H9 (cell line): ENCODE measurements around the gene ELP6. TPM values are rescaled to one million over a fixed set of nuclear protein-coding genes. Genes with fewer than 3 reads are reported as not detected.

Source experiments
- DNase-seq: peaks from one replicate; pipeline ENCODE4 v3.0.0-alpha.2; 2017
- H2AFZ ChIP-seq: one replicate; pipeline ENCODE4 v1.6.1; 2013; ENCODE audit warnings: mild to moderate bottlenecking, low read length, control low read depth, moderate library complexity
- H2AK5ac ChIP-seq: 2 replicates; pipeline ENCODE4 v1.6.1; 2013; ENCODE audit warnings: low read length, control low read depth, mixed read lengths; ENCODE audit not compliant: insufficient read length
- H2BK120ac ChIP-seq: one replicate; pipeline ENCODE4 v1.6.1; 2013; ENCODE audit warnings: low read depth, mild to moderate bottlenecking, low read length, control low read depth, inconsistent platforms; ENCODE audit not compliant: poor library complexity, severe bottlenecking
- H2BK12ac ChIP-seq: 2 replicates; pipeline ENCODE4 v1.6.1; 2013; ENCODE audit warnings: low read length, control low read depth, mixed read lengths, low read depth; ENCODE audit not compliant: insufficient read length
- H2BK15ac ChIP-seq: 2 replicates; pipeline ENCODE4 v1.6.1; 2013; ENCODE audit warnings: low read depth, low read length, control low read depth
- H2BK20ac ChIP-seq: one replicate; pipeline ENCODE4 v1.6.1; 2013; ENCODE audit warnings: low read depth, mild to moderate bottlenecking, low read length, control low read depth, inconsistent platforms; ENCODE audit not compliant: poor library complexity, severe bottlenecking
- H2BK5ac ChIP-seq: 2 replicates; pipeline ENCODE4 v1.6.1; 2013; ENCODE audit warnings: low read length, control low read depth, mixed read lengths; ENCODE audit not compliant: insufficient read length
- H3K14ac ChIP-seq: 2 replicates; pipeline ENCODE4 v1.6.1; 2013; ENCODE audit warnings: low read length, control low read depth; ENCODE audit not compliant: insufficient read depth
- H3K18ac ChIP-seq: 2 replicates; pipeline ENCODE4 v1.6.1; 2013; ENCODE audit warnings: low read depth, mild to moderate bottlenecking, mixed read lengths, low read length, control low read depth; ENCODE audit not compliant: insufficient read length
- H3K23ac ChIP-seq: 2 replicates; pipeline ENCODE4 v1.6.1; 2013; ENCODE audit warnings: low read length, control low read depth, mixed read lengths, low read depth; ENCODE audit not compliant: insufficient read length
- H3K23me2 ChIP-seq: 2 replicates; pipeline ENCODE4 v1.6.1; 2013; ENCODE audit warnings: low read depth, mild to moderate bottlenecking, mixed read lengths, low read length, control low read depth; ENCODE audit not compliant: insufficient read length, poor library complexity, severe bottlenecking
- H3K27ac ChIP-seq: 2 replicates; pipeline ENCODE4 v1.5.1; 2013; ENCODE audit warnings: low read length, control low read depth, mixed read lengths, low read depth; ENCODE audit not compliant: insufficient read length
- H3K27me3 ChIP-seq: 2 replicates; pipeline ENCODE4 v1.6.1; 2013; ENCODE audit warnings: low read length, control low read depth, inconsistent platforms; ENCODE audit not compliant: insufficient read depth
- H3K4ac ChIP-seq: 2 replicates; pipeline ENCODE4 v1.6.1; 2013; ENCODE audit warnings: low read depth, mild to moderate bottlenecking, control low read depth, inconsistent platforms, low read length, moderate library complexity
- H3K4me1 ChIP-seq: 2 replicates; pipeline ENCODE4 v1.6.1; 2013; ENCODE audit warnings: low read length, control low read depth, inconsistent platforms; ENCODE audit not compliant: insufficient read depth
- H3K4me2 ChIP-seq: 2 replicates; pipeline ENCODE4 v1.6.1; 2013; ENCODE audit warnings: low read length, control low read depth, mixed read lengths; ENCODE audit not compliant: insufficient read length, insufficient read depth
- H3K56ac ChIP-seq: 2 replicates; pipeline ENCODE4 v1.6.1; 2013; ENCODE audit warnings: low read depth, mild to moderate bottlenecking, mixed read lengths, low read length, control low read depth; ENCODE audit not compliant: insufficient read length
- H3K79me1 ChIP-seq: 2 replicates; pipeline ENCODE4 v1.6.1; 2013; ENCODE audit warnings: low read depth, mild to moderate bottlenecking, moderate library complexity, low read length, control low read depth, inconsistent platforms; ENCODE audit not compliant: insufficient read depth, poor library complexity, severe bottlenecking
- H3K79me2 ChIP-seq: 2 replicates; pipeline ENCODE4 v1.6.1; 2013; ENCODE audit warnings: low read length, control low read depth, inconsistent platforms; ENCODE audit not compliant: insufficient read depth
- H3K9ac ChIP-seq: 2 replicates; pipeline ENCODE4 v1.6.1; 2013; ENCODE audit warnings: low read length, control low read depth, mixed read lengths; ENCODE audit not compliant: insufficient read length; ENCODE audit errors: extremely low read depth
- H3K9me3 ChIP-seq: one replicate; pipeline ENCODE4 v1.6.1; 2013; ENCODE audit warnings: low read depth, low read length, inconsistent platforms; ENCODE audit not compliant: control insufficient read depth
- H3T11ph ChIP-seq: one replicate; pipeline ENCODE4 v1.6.1; 2013; ENCODE audit warnings: mild to moderate bottlenecking, low read length, control low read depth, inconsistent platforms
- H4K20me1 ChIP-seq: one replicate; pipeline ENCODE4 v1.6.1; 2013; ENCODE audit not compliant: control insufficient read depth, insufficient read length, insufficient read depth
- H4K5ac ChIP-seq: 2 replicates; pipeline ENCODE4 v1.6.1; 2013; ENCODE audit warnings: low read depth, mild to moderate bottlenecking, mixed read lengths, low read length, control low read depth; ENCODE audit not compliant: insufficient read length
- H4K8ac ChIP-seq: replicated peaks from 2 replicates; pipeline ENCODE4 v1.6.1; 2013; ENCODE audit warnings: low read length, control low read depth, mixed read lengths, low read depth; ENCODE audit not compliant: insufficient read length
- H4K91ac ChIP-seq: 2 replicates; pipeline ENCODE4 v1.6.1; 2013; ENCODE audit warnings: low read depth, mild to moderate bottlenecking, moderate library complexity, mixed read lengths, low read length, control low read depth; ENCODE audit not compliant: insufficient read length
- H3K27ac Mint-ChIP-seq, 3 experiments: 2 replicates in 2 of 3; 3 replicates in 1 of 3; pipeline ENCODE4 v1.8.0; 2020 to 2021; ENCODE audit warnings: mixed read lengths in 3 of 3, mild to moderate bottlenecking in 1 of 3, moderate library complexity in 1 of 3
- H3K27me3 Mint-ChIP-seq: 2 replicates; pipeline ENCODE4 v1.8.0; 2021; ENCODE audit warnings: low read depth, mild to moderate bottlenecking, moderate library complexity, mixed read lengths
- H3K36me3 Mint-ChIP-seq, 3 experiments: 2 replicates in 2 of 3; 3 replicates in 1 of 3; pipeline ENCODE4 v1.8.0; 2020 to 2021; ENCODE audit warnings: low read depth in 3 of 3, mixed read lengths in 3 of 3; ENCODE audit not compliant: insufficient read depth in 1 of 3
- H3K4me1 Mint-ChIP-seq, 2 experiments: 2 replicates each; pipeline ENCODE4 v1.8.0; 2020; ENCODE audit warnings: mixed read lengths in 2 of 2
- H3K4me3 Mint-ChIP-seq, 2 experiments: 2 replicates in 1 of 2; 3 replicates in 1 of 2; pipeline ENCODE4 v1.8.0; 2020 to 2021; ENCODE audit warnings: mild to moderate bottlenecking in 2 of 2, mixed read lengths in 2 of 2, moderate library complexity in 1 of 2
- H3K9me3 Mint-ChIP-seq, 2 experiments: 2 replicates in 1 of 2; 3 replicates in 1 of 2; pipeline ENCODE4 v1.8.0; 2020; ENCODE audit warnings: mild to moderate bottlenecking in 2 of 2, mixed read lengths in 2 of 2, moderate library complexity in 1 of 2
- WGBS: extraction: QIAGEN DNeasy Blood & Tissue Kit; methylation state at CpG from one replicate; pipeline ENCODE4 v1.1.7; 2013; ENCODE audit warnings: missing lambda C conversion rate, low lambda C conversion rate, mixed read lengths; ENCODE audit not compliant: insufficient read length; ENCODE audit errors: extremely low coverage; 5-methylcytosine and 5-hydroxymethylcytosine counted together
- total RNA-seq: library from RNA; stranded (reverse); gene quantifications from 2 replicates; pipeline ENCODE4 v1.2.1, GENCODE V29; 2021
- TF ChIP-seq, protein P1 (sequence below): fragments of 200-600 bp; sonication (generic); conservative IDR thresholded peaks from 3 replicates; pipeline ENCODE4 v1.8.0; 2021; ENCODE audit warnings: antibody characterized with exemption, mild to moderate bottlenecking

The ELP6 gene
- total RNA-seq, 1 experiment from 2014 or later: 53.9 TPM

DNA sequence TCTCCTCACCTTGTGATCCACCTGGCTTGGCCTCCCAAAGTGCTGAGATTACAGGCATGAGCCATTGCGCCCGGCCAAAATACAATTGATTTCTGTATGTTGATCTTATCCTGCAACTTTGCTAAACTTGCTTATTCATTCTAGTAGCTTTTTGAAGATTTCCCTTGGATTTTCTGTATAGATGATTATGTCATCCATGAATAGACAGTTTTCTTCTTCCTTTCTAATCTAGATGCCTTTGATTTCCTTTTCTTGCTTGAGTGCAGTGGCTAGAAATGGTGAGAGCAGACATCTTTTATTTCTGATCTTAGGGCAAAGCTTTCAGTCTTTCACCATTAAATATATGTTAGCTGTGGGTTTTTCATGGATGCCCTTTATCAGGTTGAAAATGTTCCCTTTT is 4.4 kb upstream of the ELP6 start:
- Histone ChIP-seq H3K4me2 (no peak overlapping the region), H3K18ac (no peak overlapping the region), H2BK12ac (no peak overlapping the region), H4K20me1 (no peaks in the 10 kb centered on the region), H4K5ac (no peak overlapping the region), H3K9me3 (no peaks in the 10 kb centered on the region), H3K4me1 (peaks cover 3% of the 10 kb centered on the region; the same call in 1 of the 2 replicates), H4K91ac (no peak overlapping the region), H2AFZ (no peak overlapping the region), H3K23me2 (no peaks in the 10 kb centered on the region), H2BK5ac (no peak overlapping the region), H3K27ac (no peak overlapping the region), H3K23ac (no peak overlapping the region), H3K9ac (no peak overlapping the region), H3K14ac (no peak overlapping the region), H3K79me2 (no peaks in the 10 kb centered on the region), H3K79me1 (no peaks in the 10 kb centered on the region), H3K27me3 (peaks cover 2% of the 10 kb centered on the region; the same call in 1 of the 2 replicates), H2AK5ac (no peak overlapping the region), H2BK20ac (no peak overlapping the region), H3K56ac (no peak overlapping the region), H2BK120ac (no peak overlapping the region), H4K8ac (no peak overlapping the region), H2BK15ac (no peak overlapping the region), H3K4ac (no peak overlapping the region), H3T11ph (no peak overlapping the region)
- TF ChIP-seq, protein P1, sequence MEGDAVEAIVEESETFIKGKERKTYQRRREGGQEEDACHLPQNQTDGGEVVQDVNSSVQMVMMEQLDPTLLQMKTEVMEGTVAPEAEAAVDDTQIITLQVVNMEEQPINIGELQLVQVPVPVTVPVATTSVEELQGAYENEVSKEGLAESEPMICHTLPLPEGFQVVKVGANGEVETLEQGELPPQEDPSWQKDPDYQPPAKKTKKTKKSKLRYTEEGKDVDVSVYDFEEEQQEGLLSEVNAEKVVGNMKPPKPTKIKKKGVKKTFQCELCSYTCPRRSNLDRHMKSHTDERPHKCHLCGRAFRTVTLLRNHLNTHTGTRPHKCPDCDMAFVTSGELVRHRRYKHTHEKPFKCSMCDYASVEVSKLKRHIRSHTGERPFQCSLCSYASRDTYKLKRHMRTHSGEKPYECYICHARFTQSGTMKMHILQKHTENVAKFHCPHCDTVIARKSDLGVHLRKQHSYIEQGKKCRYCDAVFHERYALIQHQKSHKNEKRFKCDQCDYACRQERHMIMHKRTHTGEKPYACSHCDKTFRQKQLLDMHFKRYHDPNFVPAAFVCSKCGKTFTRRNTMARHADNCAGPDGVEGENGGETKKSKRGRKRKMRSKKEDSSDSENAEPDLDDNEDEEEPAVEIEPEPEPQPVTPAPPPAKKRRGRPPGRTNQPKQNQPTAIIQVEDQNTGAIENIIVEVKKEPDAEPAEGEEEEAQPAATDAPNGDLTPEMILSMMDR: no peak
- peaks cover 10% of the 10 kb centered on the region for H3K27me3 Mint-ChIP-seq
- no peak overlapping the region for H3K27ac Mint-ChIP-seq
- H3K9me3 Mint-ChIP-seq: no peaks in the 10 kb centered on the region; a peak in 1 of 5 replicates
- DNase-seq: no peak
- H3K36me3 Mint-ChIP-seq: peaks cover 0 to 2% (median 0%) of the 10 kb centered on the region in 3 experiments; a peak in 2 of 7 replicates
- H3K4me3 Mint-ChIP-seq: no peak overlapping the region
- no CpG with 5 or more reads among the region's 2 CpGs for WGBS
- H3K4me1 Mint-ChIP-seq: peaks cover 15 to 21% of the 10 kb centered on the region in 2 experiments
